ENCODE results near the gene CFAP45. TPM values are rescaled to one million over a fixed set of nuclear protein-coding genes. Genes with fewer than 3 reads are reported as not detected.
A peak's percentile ranks its signal among the peaks of the same experiment; 100 is the strongest.

CFAP45 gene
- total RNA-seq, 2 donors from 2014 or later, result 0.95 to 2.1 TPM

DNA sequence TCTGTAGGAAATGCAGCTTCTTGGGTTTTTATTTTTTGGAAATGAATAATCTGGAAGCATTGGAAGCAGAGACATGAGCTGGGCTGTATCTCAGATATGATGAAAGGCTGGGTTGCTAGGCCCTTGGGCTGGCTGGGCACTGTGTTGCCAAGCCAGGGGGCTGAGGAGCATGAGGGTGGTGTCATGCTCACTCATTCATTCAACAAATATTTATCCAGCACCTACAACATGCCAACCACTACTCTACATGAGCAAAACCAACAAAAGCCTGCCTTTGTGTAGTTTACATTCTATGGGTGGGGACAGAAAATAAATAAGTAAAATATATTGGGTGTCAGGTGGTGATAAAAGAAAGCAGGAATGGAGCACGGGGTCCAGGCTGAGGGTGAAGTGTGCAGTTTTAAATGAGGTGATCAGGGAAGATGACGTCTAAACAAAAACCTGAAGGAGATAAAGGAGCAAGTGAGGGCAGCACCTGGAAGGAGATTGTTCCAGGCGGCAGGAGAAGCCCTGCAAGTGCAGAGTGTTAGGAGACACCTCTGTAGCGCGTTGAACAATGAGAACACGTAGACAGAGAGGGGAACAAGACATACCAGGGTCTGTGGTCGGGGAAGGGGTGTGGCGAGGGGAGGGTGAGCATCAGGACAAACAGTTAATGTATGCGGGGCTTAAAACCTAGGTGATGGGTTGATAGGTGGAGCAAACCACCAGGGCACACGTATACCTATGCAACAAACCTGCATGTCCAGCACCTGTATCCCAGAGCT lies 14.5 kb upstream of the CFAP45 start:
- TF ChIP-seq CTCF (IDR thresholded peaks at IDR 0.05), result no peak
- no peak for DNase-seq (ENCODE audit: low spot score)
- Histone ChIP-seq H3K27ac (no peak overlapping the region), H3K4me3 (no peak overlapping the region), H3K27me3 (replicated peaks; ENCODE audit: insufficient read depth) (no peaks in the 10 kb centered on the region), H3K36me3 (peaks cover 20% of the 10 kb centered on the region), H3K9me3 (no peaks in the 10 kb centered on the region), H3K4me1 (ENCODE audit: control insufficient read depth in 1 of 2, low read depth in 2 of 2) (peaks cover 17 to 62% of the 10 kb centered on the region in 2 donors)
- ATAC-seq (ENCODE audit: insufficient number of reproducible peaks, low FRiP score, low read depth), result no peak

- Histone ChIP-seq H3K9me3 (no peaks in the 10 kb centered on the region), H3K4me1 (ENCODE audit: control insufficient read depth in 1 of 2, low read depth in 2 of 2) (peaks cover 17 to 55% of the 10 kb centered on the region in 2 donors), H3K27ac (no peak overlapping the region), H3K36me3 (peaks cover 12% of the 10 kb centered on the region), H3K27me3 (replicated peaks; ENCODE audit: insufficient read depth) (no peaks in the 10 kb centered on the region), H3K4me3 (no peak overlapping the region)
- no peak for DNase-seq (ENCODE audit: low spot score)
- no peak for ATAC-seq (ENCODE audit: insufficient number of reproducible peaks, low FRiP score, low read depth)
- no peak for TF ChIP-seq CTCF (IDR thresholded peaks at IDR 0.05)
Observed at GRCh38 chr1:159913451-159914192, 13.7 kb upstream of the CFAP45 start.

DNA sequence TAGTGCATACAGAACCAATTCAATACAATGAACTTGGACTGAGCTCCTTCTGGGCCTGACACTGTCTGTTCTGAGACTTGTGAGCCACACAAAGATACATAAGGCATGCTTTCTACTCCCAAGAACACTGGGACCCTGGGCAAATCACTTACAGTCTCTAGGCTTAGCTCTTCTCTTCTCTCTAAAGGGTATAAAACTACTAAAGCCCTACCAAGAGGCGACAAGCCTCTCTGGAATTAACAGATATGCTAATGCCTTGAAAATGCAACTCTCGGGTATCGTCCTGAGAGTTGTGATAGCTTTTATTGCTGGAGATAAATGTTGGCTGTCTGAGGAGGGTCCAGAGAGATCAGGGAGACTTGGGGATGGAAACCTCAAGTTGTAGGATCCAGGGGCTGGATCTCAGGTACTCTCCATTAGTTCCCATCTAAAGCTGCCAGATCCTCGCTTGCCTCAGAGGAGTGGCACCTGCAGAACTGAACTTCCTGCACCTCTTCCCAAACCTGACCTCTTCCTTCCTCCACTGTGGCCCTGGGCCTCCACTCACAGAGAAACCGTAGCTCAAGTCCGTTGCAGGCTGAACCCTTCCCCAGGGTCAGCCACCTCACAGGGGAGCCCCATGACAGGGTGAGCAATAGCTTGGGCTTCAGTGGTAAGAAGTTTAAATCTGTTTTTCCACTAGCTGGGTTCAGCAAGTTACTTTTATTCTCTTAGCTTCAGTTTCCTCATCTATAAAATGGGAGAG lies 11.5 kb upstream of the CFAP45 start:
- no peaks in the 10 kb centered on the region for H3K9me3 ChIP-seq
- ATAC-seq (ENCODE audit: insufficient number of reproducible peaks, low FRiP score, low read depth), result no peak
- H3K36me3 ChIP-seq, result no peaks in the 10 kb centered on the region
- H3K27ac ChIP-seq, result peak overlapping the region; percentile 30 to 75
- DNase-seq (ENCODE audit: low spot score), result no peak
- TF ChIP-seq CTCF (IDR thresholded peaks at IDR 0.05), result no peak
- peaks cover 12 to 35% of the 10 kb centered on the region in 2 donors for H3K4me1 ChIP-seq (ENCODE audit: control insufficient read depth in 1 of 2, low read depth in 2 of 2)
- no peak overlapping the region for H3K4me3 ChIP-seq
- H3K27me3 ChIP-seq (replicated peaks; ENCODE audit: insufficient read depth), result no peaks in the 10 kb centered on the region

- Histone ChIP-seq H3K36me3 (no peaks in the 10 kb centered on the region), H3K27me3 (replicated peaks; ENCODE audit: insufficient read depth) (no peaks in the 10 kb centered on the region), H3K9me3 (no peaks in the 10 kb centered on the region), H3K27ac (no peak overlapping the region), H3K4me1 (ENCODE audit: control insufficient read depth in 1 of 2, low read depth in 2 of 2) (peaks cover 10 to 20% of the 10 kb centered on the region in 2 donors), H3K4me3 (no peak overlapping the region)
- TF ChIP-seq CTCF (IDR thresholded peaks at IDR 0.05), result no peak
- ATAC-seq (ENCODE audit: insufficient number of reproducible peaks, low FRiP score, low read depth) (no peak), DNase-seq (ENCODE audit: low spot score) (no peak)
Observed at GRCh38 chr1:159908031-159908940, 8.3 kb upstream of the CFAP45 start.
